NCI-H1417 treated with DMSO at 0.1 percent for 48 hours (cell line): ENCODE measurements around the gene SRPK1.
"Not testable (repeated sequence)": the region's sequence is repeated elsewhere in the genome, so short reads cannot be mapped to it uniquely, and the experiment has no call there.

Experiments used
- DNase-seq: peaks from one replicate; lab custom pipeline; 2025; lab: John Stamatoyannopoulos, UW

SRPK1 gene

GRCh38 chr6:35920793-35921732 is at the start of gene SRPK1:
Gene SRPK1 (minus strand): TSS chr6:35921098. CDS start chr6:35921056, 42 bp downstream.
- DNase-seq: peak; percentile 57

GRCh38 chr6:35970181-35970580 is 49.3 kb upstream of the SRPK1 start:
- DNase-seq: no peak

GRCh38 chr6:35969646-35970045 is 48.7 kb upstream of the SRPK1 start:
- no peak for DNase-seq

GRCh38 chr6:35968821-35969220 is 47.9 kb upstream of the SRPK1 start:
- no peak for DNase-seq

- peak; percentile 65 for DNase-seq
Observed at GRCh38 chr6:35967076-35967774, 46.3 kb upstream of the SRPK1 start.

GRCh38 chr6:35962779-35963560 is 42.1 kb upstream of the SRPK1 start:
- DNase-seq: no peak

- no peak for DNase-seq
Observed at GRCh38 chr6:35960187-35960586, 39.3 kb upstream of the SRPK1 start.

GRCh38 chr6:35955970-35956369 is 35.1 kb upstream of the SRPK1 start:
- DNase-seq: no peak

- no peak for DNase-seq
Observed at GRCh38 chr6:35955521-35955920, 34.6 kb upstream of the SRPK1 start.

- DNase-seq: no peak
Observed at GRCh38 chr6:35955071-35955470, 34.2 kb upstream of the SRPK1 start.

GRCh38 chr6:35954333-35954732 is 33.4 kb upstream of the SRPK1 start:
- DNase-seq: no peak

- no peak for DNase-seq
Observed at GRCh38 chr6:35948725-35949124, 27.8 kb upstream of the SRPK1 start.

- DNase-seq: no peak
Observed at GRCh38 chr6:35945650-35946025, 24.7 kb upstream of the SRPK1 start.

GRCh38 chr6:35943390-35943789 is 22.5 kb upstream of the SRPK1 start:
- no peak for DNase-seq

GRCh38 chr6:35942355-35942754 is 21.5 kb upstream of the SRPK1 start:
- DNase-seq: no peak

GRCh38 chr6:35941170-35941569 is 20.3 kb upstream of the SRPK1 start:
- DNase-seq: not testable (repeated sequence)

- DNase-seq: not testable (repeated sequence)
Observed at GRCh38 chr6:35940014-35940413, 19.1 kb upstream of the SRPK1 start.

GRCh38 chr6:35939259-35939658 is 18.4 kb upstream of the SRPK1 start:
- not testable (repeated sequence) for DNase-seq

- no peak for DNase-seq
Observed at GRCh38 chr6:35936681-35937359, 15.9 kb upstream of the SRPK1 start.

- DNase-seq: no peak
Observed at GRCh38 chr6:35935469-35935868, 14.6 kb upstream of the SRPK1 start.

GRCh38 chr6:35933844-35934243 is 12.9 kb upstream of the SRPK1 start:
- DNase-seq: no peak

GRCh38 chr6:35931873-35932272 is 11.0 kb upstream of the SRPK1 start:
- not testable (repeated sequence) for DNase-seq
